Liver (tissue), 3 donors: Measurements from ENCODE around the gene ARMC7.

Experiments
- ATF3 ChIP-seq: IDR thresholded peaks from 2 replicates; pipeline ENCODE4 v1.6.1; 2016; ENCODE audit warnings: antibody characterized with exemption
- CTCF ChIP-seq: fragments of 150-350 bp; IDR thresholded peaks from 2 replicates; pipeline ENCODE4 v1.5.1; 2017; ENCODE audit warnings: improper control_type of control experiment, low read depth, low read length; ENCODE audit not compliant: missing input control
- EGR1 ChIP-seq, 2 donors: IDR thresholded peaks; 2 replicates each; pipeline ENCODE4 v1.6.1; 2016 to 2018; ENCODE audit warnings: antibody characterized with exemption in 2 of 2, low read depth in 2 of 2
- FOXA1 ChIP-seq: IDR thresholded peaks from 2 replicates; pipeline ENCODE4 v1.6.1; 2016; ENCODE audit warnings: antibody characterized with exemption
- GABPA ChIP-seq, 2 donors: IDR thresholded peaks in 1 of 2; conservative IDR thresholded peaks in 1 of 2; 2 replicates each; pipeline ENCODE4 v1.6.1; 2016; ENCODE audit warnings: antibody characterized with exemption in 2 of 2, mild to moderate bottlenecking in 1 of 2, moderate library complexity in 1 of 2
- JUND ChIP-seq, 2 donors: IDR thresholded peaks; 2 replicates each; pipeline ENCODE4 v1.6.1; 2016; ENCODE audit warnings: antibody characterized with exemption in 2 of 2
- MAX ChIP-seq: IDR thresholded peaks from 2 replicates; pipeline ENCODE4 v1.6.1; 2016; ENCODE audit warnings: antibody characterized with exemption
- RAD21 ChIP-seq, 2 donors: IDR thresholded peaks; 2 replicates each; pipeline ENCODE4 v1.6.1; 2016; ENCODE audit warnings: antibody characterized with exemption in 2 of 2, mild to moderate bottlenecking in 2 of 2
- RXRA ChIP-seq, 2 donors: IDR thresholded peaks; 2 replicates each; pipeline ENCODE4 v1.6.1; 2017 to 2018; ENCODE audit warnings: antibody characterized with exemption in 2 of 2, mild to moderate bottlenecking in 1 of 2
- SP1 ChIP-seq: IDR thresholded peaks from 2 replicates; pipeline ENCODE4 v1.6.1; 2018; ENCODE audit warnings: antibody characterized with exemption, mild to moderate bottlenecking
- TAF1 ChIP-seq: conservative IDR thresholded peaks from 2 replicates; pipeline ENCODE4 v1.6.1; 2016; ENCODE audit warnings: antibody characterized with exemption, mild to moderate bottlenecking
- TF ChIP-seq, protein P1 (sequence below): IDR thresholded peaks from 2 replicates; pipeline ENCODE4 v1.6.1; 2016; ENCODE audit warnings: antibody characterized with exemption, mild to moderate bottlenecking
- TF ChIP-seq, protein P2 (sequence below): IDR thresholded peaks from 2 replicates; pipeline ENCODE4 v1.6.1; 2016; ENCODE audit warnings: antibody characterized with exemption
- donor health status: healthy.
- donor health status: healthy.

GRCh38 chr17:75163074-75163473 lies 53.3 kb downstream of the ARMC7 start:
- TF ChIP-seq CTCF (no peak), TAF1 (no peak), EGR1 (IDR thresholded peaks at IDR 0.05; ENCODE audit: low read depth in 2 of 2) (no peak), GABPA (IDR thresholded peaks at IDR 0.05 in 1 of 2, conservative IDR thresholded peaks at IDR 0.05 in 1 of 2) (no peak), JUND (IDR thresholded peaks at IDR 0.05) (no peak), FOXA1 (no peak), RXRA (IDR thresholded peaks at IDR 0.05) (no peak), ATF3 (no peak), MAX (no peak), SP1 (no peak), RAD21 (IDR thresholded peaks at IDR 0.05) (no peak)
- TF ChIP-seq, protein P1, sequence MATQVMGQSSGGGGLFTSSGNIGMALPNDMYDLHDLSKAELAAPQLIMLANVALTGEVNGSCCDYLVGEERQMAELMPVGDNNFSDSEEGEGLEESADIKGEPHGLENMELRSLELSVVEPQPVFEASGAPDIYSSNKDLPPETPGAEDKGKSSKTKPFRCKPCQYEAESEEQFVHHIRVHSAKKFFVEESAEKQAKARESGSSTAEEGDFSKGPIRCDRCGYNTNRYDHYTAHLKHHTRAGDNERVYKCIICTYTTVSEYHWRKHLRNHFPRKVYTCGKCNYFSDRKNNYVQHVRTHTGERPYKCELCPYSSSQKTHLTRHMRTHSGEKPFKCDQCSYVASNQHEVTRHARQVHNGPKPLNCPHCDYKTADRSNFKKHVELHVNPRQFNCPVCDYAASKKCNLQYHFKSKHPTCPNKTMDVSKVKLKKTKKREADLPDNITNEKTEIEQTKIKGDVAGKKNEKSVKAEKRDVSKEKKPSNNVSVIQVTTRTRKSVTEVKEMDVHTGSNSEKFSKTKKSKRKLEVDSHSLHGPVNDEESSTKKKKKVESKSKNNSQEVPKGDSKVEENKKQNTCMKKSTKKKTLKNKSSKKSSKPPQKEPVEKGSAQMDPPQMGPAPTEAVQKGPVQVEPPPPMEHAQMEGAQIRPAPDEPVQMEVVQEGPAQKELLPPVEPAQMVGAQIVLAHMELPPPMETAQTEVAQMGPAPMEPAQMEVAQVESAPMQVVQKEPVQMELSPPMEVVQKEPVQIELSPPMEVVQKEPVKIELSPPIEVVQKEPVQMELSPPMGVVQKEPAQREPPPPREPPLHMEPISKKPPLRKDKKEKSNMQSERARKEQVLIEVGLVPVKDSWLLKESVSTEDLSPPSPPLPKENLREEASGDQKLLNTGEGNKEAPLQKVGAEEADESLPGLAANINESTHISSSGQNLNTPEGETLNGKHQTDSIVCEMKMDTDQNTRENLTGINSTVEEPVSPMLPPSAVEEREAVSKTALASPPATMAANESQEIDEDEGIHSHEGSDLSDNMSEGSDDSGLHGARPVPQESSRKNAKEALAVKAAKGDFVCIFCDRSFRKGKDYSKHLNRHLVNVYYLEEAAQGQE = no peak
- TF ChIP-seq, protein P2, sequence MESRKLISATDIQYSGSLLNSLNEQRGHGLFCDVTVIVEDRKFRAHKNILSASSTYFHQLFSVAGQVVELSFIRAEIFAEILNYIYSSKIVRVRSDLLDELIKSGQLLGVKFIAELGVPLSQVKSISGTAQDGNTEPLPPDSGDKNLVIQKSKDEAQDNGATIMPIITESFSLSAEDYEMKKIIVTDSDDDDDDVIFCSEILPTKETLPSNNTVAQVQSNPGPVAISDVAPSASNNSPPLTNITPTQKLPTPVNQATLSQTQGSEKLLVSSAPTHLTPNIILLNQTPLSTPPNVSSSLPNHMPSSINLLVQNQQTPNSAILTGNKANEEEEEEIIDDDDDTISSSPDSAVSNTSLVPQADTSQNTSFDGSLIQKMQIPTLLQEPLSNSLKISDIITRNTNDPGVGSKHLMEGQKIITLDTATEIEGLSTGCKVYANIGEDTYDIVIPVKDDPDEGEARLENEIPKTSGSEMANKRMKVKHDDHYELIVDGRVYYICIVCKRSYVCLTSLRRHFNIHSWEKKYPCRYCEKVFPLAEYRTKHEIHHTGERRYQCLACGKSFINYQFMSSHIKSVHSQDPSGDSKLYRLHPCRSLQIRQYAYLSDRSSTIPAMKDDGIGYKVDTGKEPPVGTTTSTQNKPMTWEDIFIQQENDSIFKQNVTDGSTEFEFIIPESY = no peak
